HG03575 (cell line): ENCODE results near the gene TMEM207.

Source experiments
- ATAC-seq: cut with Tn5 transposase; IDR thresholded peaks from one replicate; pipeline ENCODE4 v1.9.1; 2021; ENCODE audit not compliant: unreplicated experiment, insufficient number of reproducible peaks, low FRiP score; ENCODE audit errors: extremely low read depth

TMEM207 gene

DNA sequence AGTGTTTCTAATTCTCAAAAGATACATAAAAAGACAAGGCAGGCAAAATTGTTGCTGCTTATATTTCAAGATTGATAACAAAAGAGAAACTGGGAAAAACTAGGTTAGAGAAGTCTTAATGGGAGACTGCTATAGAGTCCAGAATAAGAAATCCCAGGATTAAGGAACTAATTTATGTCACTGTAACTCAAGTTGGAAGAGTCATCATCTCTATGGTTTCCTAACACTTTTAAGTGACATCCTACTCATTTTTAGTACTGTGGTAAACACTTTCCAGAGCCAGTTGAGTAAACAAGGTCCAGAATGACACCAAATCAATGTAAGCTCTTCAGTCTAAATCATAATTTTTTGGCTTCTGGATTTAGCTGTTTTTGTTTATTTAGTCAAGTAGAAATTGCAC is 53.7 kb downstream of the TMEM207 start:
- ATAC-seq: no peak

DNA sequence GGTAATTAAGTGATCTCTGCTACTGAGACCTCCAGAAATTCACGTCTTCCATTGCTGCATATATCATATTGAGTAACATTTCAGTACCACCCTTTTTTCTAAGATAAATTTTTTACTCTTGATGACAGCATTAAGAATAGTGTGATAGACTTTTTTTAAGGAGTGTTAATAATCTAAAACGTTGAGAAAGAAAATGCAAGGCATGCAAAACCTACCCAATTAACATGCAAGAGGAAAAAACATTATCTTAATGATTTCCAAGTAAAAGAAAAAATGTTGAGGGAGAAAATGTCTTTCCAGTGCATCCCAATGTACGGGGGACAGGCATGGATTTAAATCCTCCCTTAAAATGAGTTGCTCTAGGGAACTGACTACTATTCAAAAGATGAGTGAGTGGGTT is 61.0 kb downstream of the TMEM207 start:
- no peak for ATAC-seq

GRCh38 chr3:190387578-190388213 is 62.0 kb downstream of the TMEM207 start, which contains the start of gene CLDN16:
Gene CLDN16 (plus strand): TSS chr3:190388163. CDS start chr3:190388330, 167 bp downstream.
- ATAC-seq: no peak

DNA sequence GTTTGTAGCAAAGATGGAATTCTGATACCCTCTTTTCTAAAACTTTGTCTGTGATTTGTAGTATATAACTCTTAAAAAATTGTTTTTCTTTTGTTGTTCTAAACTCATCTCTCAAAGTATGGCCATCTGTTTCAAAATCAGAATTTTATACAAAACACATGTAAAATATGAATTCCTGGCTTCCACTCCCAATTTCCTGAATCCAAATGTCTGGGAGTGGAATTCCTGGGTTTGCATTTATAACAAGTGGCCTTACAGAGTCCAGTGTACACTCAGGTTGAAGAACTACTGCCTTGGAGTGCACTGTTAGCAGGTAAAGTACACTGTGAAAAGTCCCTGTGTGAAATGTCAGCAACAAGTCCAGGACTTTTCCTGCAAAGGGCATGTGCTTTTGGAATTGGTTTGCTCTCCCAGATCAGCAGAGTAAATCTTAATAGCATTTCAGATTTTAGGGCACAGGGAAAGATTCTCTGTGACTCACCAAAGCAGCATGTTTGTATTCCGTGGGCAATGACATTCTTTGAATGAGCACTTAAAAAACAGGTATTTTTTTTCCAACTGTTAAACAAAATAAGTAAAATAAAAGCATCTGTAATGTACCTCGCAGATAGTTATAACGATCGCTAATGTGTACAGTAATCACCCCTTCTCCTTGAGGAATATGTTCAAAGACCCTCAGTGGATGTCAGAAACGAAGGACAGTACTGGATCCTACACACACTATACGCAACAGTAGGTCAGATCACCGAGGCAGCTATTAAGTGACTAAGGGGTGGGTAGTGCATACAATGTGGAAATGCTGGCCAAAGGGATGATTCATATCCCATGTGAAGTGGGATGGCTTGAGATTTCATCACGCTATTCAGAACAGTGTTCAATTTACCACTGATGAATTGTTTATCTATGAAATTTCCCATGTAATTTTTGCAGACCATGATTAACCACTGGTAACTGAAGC is 63.7 kb downstream of the TMEM207 start:
- ATAC-seq: no peak

GRCh38 chr3:190384309-190384756 is 65.4 kb downstream of the TMEM207 start:
- peak; percentile 84 for ATAC-seq

DNA sequence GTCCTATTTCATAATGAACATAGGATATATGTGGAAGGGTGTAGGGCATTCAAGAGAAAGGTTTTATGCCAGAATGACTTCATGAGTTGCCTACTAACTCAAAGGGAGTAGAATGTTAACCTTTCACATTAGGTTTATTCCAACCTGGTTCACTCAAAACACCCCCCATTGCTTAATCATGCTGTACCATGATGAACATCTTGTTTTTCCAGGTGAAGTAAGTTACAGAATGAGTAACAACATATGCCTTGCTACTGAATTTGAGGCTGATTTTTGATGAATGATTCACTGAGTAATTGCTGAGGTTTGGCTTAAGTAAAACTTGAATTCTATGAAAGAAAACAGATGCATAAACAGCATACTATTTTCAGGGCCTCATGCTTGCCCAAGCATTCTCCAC is 67.6 kb downstream of the TMEM207 start:
- no peak for ATAC-seq

- ATAC-seq: no peak
Measured at GRCh38 chr3:190381441-190381840, 68.3 kb downstream of the TMEM207 start.

GRCh38 chr3:190380184-190380583 is 69.5 kb downstream of the TMEM207 start:
- no peak for ATAC-seq
